K562 (cell line): Measurements from ENCODE around the gene KCNK3. TPM values are rescaled to one million over a fixed set of nuclear protein-coding genes. Genes with fewer than 3 reads are reported as not detected.

Source experiments
- ATAC-seq: fragments of 200-7000 bp; cut with Tn5 transposase; 3 replicates; pipeline ENCODE4 v1.9.1; 2020; ENCODE audit warnings: moderate library complexity
- BruUV-seq: library from RNA; stranded (reverse); fragments of 400-500 nt; replicated peaks from 2 replicates; lab custom pipeline; 2021; lab: Mats Ljungman, UMichigan
- CTCF ChIA-PET: fragments of 300-600 bp; formaldehyde crosslinking; extraction: SDS; loops from one replicate; lab custom pipeline; 2021; ENCODE audit warnings: low intra/inter-chr PET ratio; lab: Yijun Ruan, JAX
- POLR2A ChIA-PET: fragments of 300-600, 350-650 bp; sonication (Branson Sonifier 250); formaldehyde crosslinking; extraction: SDS; loops from one replicate; lab custom pipeline; 2021; ENCODE audit warnings: antibody characterized with exemption, inconsistent platforms; lab: Yijun Ruan, JAX
- DNase-seq, 4 experiments: peaks; one replicate each; pipeline versions ENCODE4 v3.0.0 to v3.0.0-alpha.2; 2011 to 2018; ENCODE audit warnings: low spot score in 3 of 4, mixed read lengths in 3 of 4; ENCODE audit errors: extremely low read depth in 1 of 4
- FAIRE-seq: peaks from 2 replicates; lab custom pipeline; 2011; peaks lifted over from hg19 to GRCh38; lab: Jason Lieb, UNC
- H2AFZ ChIP-seq: 2 replicates; pipeline ENCODE4 v1.6.0; 2011; ENCODE audit warnings: low read depth, low read length, control low read depth, inconsistent platforms
- H3K27ac ChIP-seq: fragments of 200-600 bp; 3 replicates; pipeline ENCODE4 v1.8.0; 2011; ENCODE audit warnings: low read depth, mild to moderate bottlenecking, control low read depth, inconsistent platforms, low read length, moderate library complexity, mixed read lengths; ENCODE audit errors: extremely low read depth
- H3K27me3 ChIP-seq, 2 experiments: fragments of 300-600 bp in 1 of 2; 2 replicates in 1 of 2; 3 replicates in 1 of 2; pipeline versions ENCODE4 v1.6.0 to v1.8.0; 2011; ENCODE audit warnings: inconsistent platforms in 2 of 2, low read length in 2 of 2, mild to moderate bottlenecking in 1 of 2, mixed read lengths in 1 of 2, moderate library complexity in 1 of 2; ENCODE audit not compliant: control insufficient read depth in 2 of 2, insufficient read depth in 2 of 2
- H3K36me3 ChIP-seq: fragments of 300-600 bp; 3 replicates; pipeline ENCODE4 v1.8.0; 2011; ENCODE audit warnings: mild to moderate bottlenecking, low read length, inconsistent platforms; ENCODE audit not compliant: control insufficient read depth, insufficient read depth
- H3K4me1 ChIP-seq, 2 experiments: fragments of 200-600 bp in 1 of 2; replicated peaks in 1 of 2; 2 replicates in 1 of 2; 3 replicates in 1 of 2; pipeline versions ENCODE4 v1.5.1 to v1.8.0; 2011; ENCODE audit warnings: inconsistent platforms in 2 of 2, low read length in 2 of 2, mild to moderate bottlenecking in 1 of 2, mixed read lengths in 1 of 2, moderate library complexity in 1 of 2; ENCODE audit not compliant: control insufficient read depth in 2 of 2, insufficient read depth in 2 of 2
- H3K4me2 ChIP-seq: 2 replicates; pipeline ENCODE4 v1.6.1; 2011; ENCODE audit warnings: low read length, control low read depth, inconsistent platforms, mixed read lengths; ENCODE audit not compliant: insufficient read depth
- H3K4me3 ChIP-seq: fragments of 200-600 bp; sonication (generic), shearing (Covaris generic); 2 replicates; pipeline ENCODE4 v1.5.1; 2016; ENCODE audit warnings: control low read depth, inconsistent platforms
- H3K79me2 ChIP-seq: fragments of 200-600 bp; 3 replicates; pipeline ENCODE4 v1.8.0; 2011; ENCODE audit warnings: low read length, inconsistent platforms; ENCODE audit not compliant: control insufficient read depth, insufficient read depth
- H3K9ac ChIP-seq, 2 experiments: 2 replicates each; pipeline versions ENCODE4 v1.6.0 to v1.6.1; 2011; ENCODE audit warnings: low read depth in 2 of 2, low read length in 2 of 2, control low read depth in 1 of 2, inconsistent platforms in 1 of 2, mild to moderate bottlenecking in 1 of 2, mixed read lengths in 1 of 2; ENCODE audit not compliant: insufficient read depth in 1 of 2
- H3K9me1 ChIP-seq: one replicate; pipeline ENCODE4 v1.6.0; 2011; ENCODE audit warnings: inconsistent platforms, mild to moderate bottlenecking, low read length, moderate library complexity; ENCODE audit not compliant: control insufficient read depth, insufficient read depth
- H3K9me3 ChIP-seq: replicated peaks from 2 replicates; pipeline ENCODE4 v1.5.1; 2011; ENCODE audit warnings: low read depth, low read length, inconsistent platforms; ENCODE audit not compliant: control insufficient read depth, insufficient read depth
- H4K20me1 ChIP-seq: replicated peaks from 2 replicates; pipeline ENCODE4 v1.6.1; 2011; ENCODE audit warnings: low read length, inconsistent platforms, mixed read lengths; ENCODE audit not compliant: control insufficient read depth, insufficient read depth
- CREB1 ChIP-seq, 2 experiments: sonication (generic) in 1 of 2; formaldehyde crosslinking in 1 of 2; IDR thresholded peaks; 2 replicates each; pipeline versions ENCODE4 v1.6.1 to v1.8.0; 2012 to 2022; ENCODE audit warnings: inconsistent platforms in 1 of 2, mild to moderate bottlenecking in 1 of 2, missing genetic modification reagents in 1 of 2, moderate library complexity in 1 of 2
- DNMT1 ChIP-seq: fragments of 450-650 bp; IDR thresholded peaks from 2 replicates; pipeline ENCODE4 v1.6.1; 2016; ENCODE audit warnings: antibody characterized with exemption, mild to moderate bottlenecking
- ELK3 ChIP-seq: fragments of 450-650 bp; formaldehyde crosslinking; IDR thresholded peaks from 2 replicates; pipeline ENCODE4 v1.4.0; 2020; ENCODE audit warnings: mild to moderate bottlenecking
- FOXK2 ChIP-seq, 2 experiments: fragments of 450-650 bp; IDR thresholded peaks in 1 of 2; conservative IDR thresholded peaks in 1 of 2; 2 replicates each; pipeline ENCODE4 v1.6.1; 2016; ENCODE audit warnings: low read depth in 2 of 2, mild to moderate bottlenecking in 1 of 2
- MCM7 ChIP-seq, 2 experiments: fragments of 450-650 bp; IDR thresholded peaks; 2 replicates each; pipeline ENCODE4 v1.6.1; 2016 to 2018
- THRA ChIP-seq: fragments of 450-650 bp; IDR thresholded peaks from 2 replicates; pipeline ENCODE4 v1.6.1; 2017; ENCODE audit warnings: mild to moderate bottlenecking, moderate library complexity
- YBX1 ChIP-seq: fragments of 450-650 bp; IDR thresholded peaks from 2 replicates; pipeline ENCODE4 v1.7.1; 2016; ENCODE audit warnings: mild to moderate bottlenecking
- WGBS: fragments of 100-300 bp; shearing (Covaris generic); methylation state at CpG from one replicate; pipeline ENCODE4 v1.1.6; 2016; ENCODE audit warnings: low coverage, mixed read lengths; ENCODE audit not compliant: insufficient coverage; ENCODE audit errors: missing lambda C conversion rate; 5-methylcytosine and 5-hydroxymethylcytosine counted together
- in situ Hi-C: fragments of 300-500 bp; cut with MboI; formaldehyde crosslinking; loops from 4 replicates; pipeline ENCODE4 v1.15.0; 2018; ENCODE audit warnings: inconsistent platforms, mixed read lengths
- intact Hi-C: fragments of 100-400 bp; cut with micrococcal nuclease; formaldehyde crosslinking; loops from 2 replicates; pipeline ENCODE4 v1.14.2; 2022
- polyA plus RNA-seq, 8 experiments: library from polyadenylated mRNA; depleted of rRNA in 4 of 8; stranded (reverse) in 5 of 8; unstranded in 3 of 8; fragments of >200 nt; fragmentation: Nextera tagmentation in 2 of 8; fragmentation: Illumina TruSeq in 1 of 8; extraction: Ambion mirVana in 2 of 8; extraction: Trizol in 1 of 8; gene quantifications; 2 replicates each; pipeline versions ENCODE4 v1.2.1 to v1.2.3, GENCODE V29; 2011 to 2014; ENCODE audit warnings: inconsistent platforms in 1 of 8, missing spikeins in 1 of 8
- total RNA-seq, 7 experiments: library from RNA; depleted of rRNA in 6 of 7; stranded (reverse); fragments of >200 nt in 6 of 7; fragmentation: Illumina TruSeq in 2 of 7; extraction: Trizol in 2 of 7; gene quantifications; 2 replicates each; pipeline versions ENCODE4 v1.2.1 to v1.2.3, GENCODE V29; 2011 to 2021; ENCODE audit warnings: low replicate concordance in 1 of 7
- TF ChIP-seq, protein P1 (sequence below): fragments of 250-450 bp; sonication (Bioruptor Pico); IDR thresholded peaks from 2 replicates; pipeline ENCODE4 v1.4.0; 2020; ENCODE audit warnings: mild to moderate bottlenecking, moderate library complexity
- TF ChIP-seq, protein P2 (sequence below): sonication (generic); formaldehyde crosslinking; IDR thresholded peaks from 2 replicates; pipeline ENCODE4 v1.4.0; 2020; ENCODE audit warnings: mild to moderate bottlenecking, missing genetic modification reagents

The KCNK3 gene
- total and polyA plus RNA-seq, 9 of the 15 experiments (the other 6 are each of a cell fraction or from before 2014, with no cell fraction given): 0.01 to 0.20 (median 0.07) TPM; not detected in 5

DNA sequence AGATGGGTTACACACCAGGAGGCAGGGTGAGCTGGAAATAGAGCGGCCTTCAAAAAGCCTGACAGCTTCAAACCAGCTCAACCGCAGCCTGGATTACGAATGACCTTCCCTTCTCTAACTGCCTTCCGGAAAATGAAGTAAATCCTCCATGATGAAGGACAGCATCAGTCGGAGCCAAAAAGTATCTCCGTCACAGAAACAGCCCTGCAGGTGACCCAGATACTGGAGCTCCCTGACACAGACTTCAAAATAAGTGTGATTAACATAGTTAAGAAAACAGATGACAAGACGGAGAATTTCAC lies 41.1 kb upstream of the KCNK3 start (continued):
- TF ChIP-seq YBX1 (no peak), FOXK2 (conservative IDR thresholded peaks at IDR 0.05 in 1 of 2, IDR thresholded peaks at IDR 0.05 in 1 of 2; ENCODE audit: low read depth in 2 of 2) (no peak), ELK3 (CRISPR knock-in tag) (no peak)

DNA sequence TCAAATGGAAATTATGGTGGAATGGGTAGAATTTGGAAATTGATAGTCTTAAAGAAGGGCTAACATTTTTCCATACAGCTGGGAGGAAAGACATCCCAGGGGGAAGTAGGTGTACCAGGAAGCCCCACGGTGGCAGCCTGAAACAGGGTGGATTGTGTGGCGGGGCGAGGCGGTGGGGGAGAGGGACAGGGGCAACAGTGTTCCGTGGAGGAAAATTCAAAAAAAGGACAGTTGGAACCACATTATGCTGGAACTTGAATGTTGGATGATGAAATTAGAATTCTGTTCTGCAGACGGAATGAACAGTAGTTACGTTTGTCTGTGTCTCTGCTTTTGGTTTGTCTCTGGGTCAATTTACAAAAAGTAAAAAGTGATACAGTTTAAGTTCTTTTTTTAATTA lies 40.7 kb upstream of the KCNK3 start:
- H3K9me1 ChIP-seq: no peaks in the 10 kb centered on the region
- no TSS peak for BruUV-seq
- no peaks in the 10 kb centered on the region for H3K36me3 ChIP-seq
- FAIRE-seq (no peak), ATAC-seq (no peak), DNase-seq (no peak)
- peaks cover 22 to 70% of the 10 kb centered on the region in 2 experiments for H3K27me3 ChIP-seq
- 0 out of 2 replicates have a peak, but pooled peaks cover 2% of the 10 kb centered on the region for H3K9me3 ChIP-seq
- H3K4me3 ChIP-seq: no peak overlapping the region
- in situ Hi-C loops (no loop called here), intact Hi-C loops (no loop called here)
- ChIA-PET POLR2A (interaction anchor here (1.8 kb wide), 1 partner anchor 15 kb away, joined by 5 read pairs; no protein-coding TSS in a partner anchor), CTCF (no interaction called here)
- H3K4me1 ChIP-seq: 0 out of 5 replicates have a peak, but pooled peaks cover 0 to 3% of the 10 kb centered on the region in 2 experiments
- no peak overlapping the region for H2AFZ ChIP-seq
- no peak overlapping the region for H3K4me2 ChIP-seq
- H3K9ac ChIP-seq: no peak overlapping the region
- no peaks in the 10 kb centered on the region for H3K79me2 ChIP-seq
- H4K20me1 ChIP-seq: no peaks in the 10 kb centered on the region
- H3K27ac ChIP-seq: no peak overlapping the region
- 1% methylated on average over 7 of the region's 7 CpGs for WGBS
- TF ChIP-seq THRA (no peak), MCM7 (IDR thresholded peaks at IDR 0.05) (no peak), CREB1 (IDR thresholded peaks at IDR 0.05) (no peak), CREB1 (CRISPR knock-in tag; IDR thresholded peaks at IDR 0.05) (no peak), DNMT1 (no peak)
- TF ChIP-seq, protein P1, sequence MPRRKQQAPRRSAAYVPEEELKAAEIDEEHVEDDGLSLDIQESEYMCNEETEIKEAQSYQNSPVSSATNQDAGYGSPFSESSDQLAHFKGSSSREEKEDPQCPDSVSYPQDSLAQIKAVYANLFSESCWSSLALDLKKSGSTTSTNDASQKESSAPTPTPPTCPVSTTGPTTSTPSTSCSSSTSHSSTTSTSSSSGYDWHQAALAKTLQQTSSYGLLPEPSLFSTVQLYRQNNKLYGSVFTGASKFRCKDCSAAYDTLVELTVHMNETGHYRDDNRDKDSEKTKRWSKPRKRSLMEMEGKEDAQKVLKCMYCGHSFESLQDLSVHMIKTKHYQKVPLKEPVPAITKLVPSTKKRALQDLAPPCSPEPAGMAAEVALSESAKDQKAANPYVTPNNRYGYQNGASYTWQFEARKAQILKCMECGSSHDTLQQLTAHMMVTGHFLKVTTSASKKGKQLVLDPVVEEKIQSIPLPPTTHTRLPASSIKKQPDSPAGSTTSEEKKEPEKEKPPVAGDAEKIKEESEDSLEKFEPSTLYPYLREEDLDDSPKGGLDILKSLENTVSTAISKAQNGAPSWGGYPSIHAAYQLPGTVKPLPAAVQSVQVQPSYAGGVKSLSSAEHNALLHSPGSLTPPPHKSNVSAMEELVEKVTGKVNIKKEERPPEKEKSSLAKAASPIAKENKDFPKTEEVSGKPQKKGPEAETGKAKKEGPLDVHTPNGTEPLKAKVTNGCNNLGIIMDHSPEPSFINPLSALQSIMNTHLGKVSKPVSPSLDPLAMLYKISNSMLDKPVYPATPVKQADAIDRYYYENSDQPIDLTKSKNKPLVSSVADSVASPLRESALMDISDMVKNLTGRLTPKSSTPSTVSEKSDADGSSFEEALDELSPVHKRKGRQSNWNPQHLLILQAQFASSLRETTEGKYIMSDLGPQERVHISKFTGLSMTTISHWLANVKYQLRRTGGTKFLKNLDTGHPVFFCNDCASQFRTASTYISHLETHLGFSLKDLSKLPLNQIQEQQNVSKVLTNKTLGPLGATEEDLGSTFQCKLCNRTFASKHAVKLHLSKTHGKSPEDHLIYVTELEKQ (CRISPR knock-in tag): no peak
- TF ChIP-seq, protein P2, sequence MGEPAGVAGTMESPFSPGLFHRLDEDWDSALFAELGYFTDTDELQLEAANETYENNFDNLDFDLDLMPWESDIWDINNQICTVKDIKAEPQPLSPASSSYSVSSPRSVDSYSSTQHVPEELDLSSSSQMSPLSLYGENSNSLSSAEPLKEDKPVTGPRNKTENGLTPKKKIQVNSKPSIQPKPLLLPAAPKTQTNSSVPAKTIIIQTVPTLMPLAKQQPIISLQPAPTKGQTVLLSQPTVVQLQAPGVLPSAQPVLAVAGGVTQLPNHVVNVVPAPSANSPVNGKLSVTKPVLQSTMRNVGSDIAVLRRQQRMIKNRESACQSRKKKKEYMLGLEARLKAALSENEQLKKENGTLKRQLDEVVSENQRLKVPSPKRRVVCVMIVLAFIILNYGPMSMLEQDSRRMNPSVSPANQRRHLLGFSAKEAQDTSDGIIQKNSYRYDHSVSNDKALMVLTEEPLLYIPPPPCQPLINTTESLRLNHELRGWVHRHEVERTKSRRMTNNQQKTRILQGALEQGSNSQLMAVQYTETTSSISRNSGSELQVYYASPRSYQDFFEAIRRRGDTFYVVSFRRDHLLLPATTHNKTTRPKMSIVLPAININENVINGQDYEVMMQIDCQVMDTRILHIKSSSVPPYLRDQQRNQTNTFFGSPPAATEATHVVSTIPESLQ (CRISPR knock-in tag): no peak
